ENCODE measurements around the gene LMNB1.
"Not testable (repeated sequence)": the region's sequence is repeated elsewhere in the genome, so short reads cannot be mapped to it uniquely, and the experiment has no call there.

LMNB1 gene

GRCh38 chr5:126776499-126777256, at the start of gene LMNB1:
Gene LMNB1 (plus strand): TSS chr5:126777136. CDS start chr5:126777509, 373 bp downstream.
- peak; percentile 87 for DNase-seq

GRCh38 chr5:126732716-126733115, 44.2 kb upstream of the LMNB1 start:
- DNase-seq: no peak

- DNase-seq: not testable (repeated sequence)
Observed at GRCh38 chr5:126734573-126734972, 42.4 kb upstream of the LMNB1 start.

- DNase-seq: no peak
Observed at GRCh38 chr5:126736141-126736540, 40.8 kb upstream of the LMNB1 start.

- DNase-seq: no peak
Observed at GRCh38 chr5:126741361-126741760, 35.6 kb upstream of the LMNB1 start.

- DNase-seq: no peak
Observed at GRCh38 chr5:126742425-126742824, 34.5 kb upstream of the LMNB1 start.

GRCh38 chr5:126744836-126745235, 32.1 kb upstream of the LMNB1 start:
- no peak for DNase-seq

GRCh38 chr5:126745259-126745992, 31.5 kb upstream of the LMNB1 start:
- no peak for DNase-seq

GRCh38 chr5:126746290-126746689, 30.6 kb upstream of the LMNB1 start:
- no peak for DNase-seq

- no peak for DNase-seq
Observed at GRCh38 chr5:126752081-126752785, 24.7 kb upstream of the LMNB1 start.

- no peak for DNase-seq
Observed at GRCh38 chr5:126753227-126753626, 23.7 kb upstream of the LMNB1 start.

- DNase-seq: no peak
Observed at GRCh38 chr5:126754609-126755008, 22.3 kb upstream of the LMNB1 start.

GRCh38 chr5:126755593-126755992, 21.3 kb upstream of the LMNB1 start:
- no peak for DNase-seq

GRCh38 chr5:126757713-126758357, 19.1 kb upstream of the LMNB1 start:
- no peak for DNase-seq

GRCh38 chr5:126763371-126763770, 13.6 kb upstream of the LMNB1 start:
- DNase-seq: no peak

GRCh38 chr5:126769703-126770102, 7.2 kb upstream of the LMNB1 start:
- no peak for DNase-seq

GRCh38 chr5:126773536-126773935, 3.4 kb upstream of the LMNB1 start:
- DNase-seq: not testable (repeated sequence)

GRCh38 chr5:126774595-126774994, 2.3 kb upstream of the LMNB1 start:
- DNase-seq: not testable (repeated sequence)

- no peak for DNase-seq
Observed at GRCh38 chr5:126777257-126777974, 480 bp downstream of the LMNB1 start.

GRCh38 chr5:126777975-126778674, 1.2 kb downstream of the LMNB1 start:
- DNase-seq: peak; percentile 62

GRCh38 chr5:126778675-126779403, 1.9 kb downstream of the LMNB1 start:
- DNase-seq: no peak

Data from NCI-H187 treated with DMSO at 0.1 percent for 48 hours (cell line).